ENCODE data around the gene ERC2.

The ERC2 gene

GRCh38 chr3:55774856-55775255 is 693.4 kb downstream of the ERC2 start:
- DNase-seq = no peak

DNA sequence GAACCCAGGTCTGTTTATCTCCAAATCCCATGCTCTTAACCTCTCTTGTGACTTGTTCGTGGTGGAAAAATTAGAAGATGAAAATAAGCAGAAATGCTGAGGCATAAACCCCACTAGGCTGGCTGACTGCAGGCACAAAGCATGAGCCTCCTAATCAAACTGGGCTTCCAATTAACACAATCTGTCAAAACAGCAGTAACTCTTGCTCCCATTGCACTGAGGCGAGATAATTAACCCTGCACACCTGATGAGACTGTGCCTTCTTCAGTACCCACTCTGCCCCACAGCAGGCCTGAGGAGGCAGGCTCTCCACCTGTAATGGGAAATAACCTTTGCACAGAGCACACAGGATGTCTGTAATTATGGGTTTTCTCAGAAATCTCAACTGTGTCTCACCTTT is 696.8 kb downstream of the ERC2 start:
- DNase-seq = no peak

DNA sequence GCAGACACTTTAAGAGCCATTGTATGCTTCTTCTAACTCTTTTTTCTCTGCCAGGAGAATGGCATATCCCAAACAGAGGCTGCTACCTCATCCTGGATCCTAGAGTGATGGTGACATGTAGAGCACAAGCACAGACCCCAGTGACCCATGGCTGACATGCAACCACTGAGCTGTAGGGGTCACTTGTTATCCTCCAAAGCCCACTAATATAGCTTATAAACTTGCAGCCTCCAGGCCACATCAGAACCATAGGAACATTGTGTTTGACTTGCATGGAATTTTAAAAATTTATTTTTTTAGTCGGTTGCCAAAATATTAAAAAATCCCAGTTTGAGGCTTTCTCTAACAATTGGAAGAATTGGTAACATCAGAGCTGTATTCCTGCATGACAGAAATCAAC is 698.2 kb downstream of the ERC2 start:
- no peak for DNase-seq

GRCh38 chr3:55766753-55767152 is 701.5 kb downstream of the ERC2 start:
- DNase-seq = no peak

- DNase-seq = no peak
Observed at GRCh38 chr3:55765906-55766701, 702.2 kb downstream of the ERC2 start.

GRCh38 chr3:55765398-55765797 is 702.9 kb downstream of the ERC2 start:
- DNase-seq = no peak

GRCh38 chr3:55756976-55757375 is 711.3 kb downstream of the ERC2 start:
- no peak for DNase-seq

DNA sequence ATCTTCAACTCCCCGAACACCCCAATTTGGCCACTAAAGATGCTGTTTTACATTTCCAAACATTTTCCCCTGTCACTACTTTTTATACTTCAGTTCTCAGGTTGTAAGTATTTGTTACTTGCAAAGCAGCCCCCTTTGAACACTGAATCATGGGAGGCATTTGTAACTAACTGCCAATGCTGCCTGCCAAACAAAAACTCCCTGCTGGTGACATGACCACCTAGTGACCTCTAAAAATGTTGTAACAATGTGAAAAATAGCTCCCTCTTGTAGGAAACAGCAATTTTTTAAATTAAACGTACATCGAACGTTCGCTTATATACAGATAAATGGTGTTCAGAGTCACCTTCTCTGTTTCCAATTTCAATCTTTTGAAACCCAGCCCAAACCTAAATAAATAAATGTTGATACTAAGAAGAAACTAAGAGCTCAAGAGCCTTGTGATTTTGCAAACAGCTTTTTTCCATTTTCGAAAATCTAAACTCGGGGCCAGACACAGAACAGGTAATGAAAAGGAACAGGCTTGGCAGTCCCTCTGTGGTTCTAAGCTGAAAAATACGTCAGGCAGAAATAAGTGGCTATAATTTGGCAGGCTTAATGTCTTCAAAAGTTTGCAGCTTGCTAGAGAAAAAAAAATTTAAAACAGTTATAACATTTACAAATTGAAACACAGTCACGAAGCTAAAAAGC is 712.6 kb downstream of the ERC2 start:
- DNase-seq = no peak

DNA sequence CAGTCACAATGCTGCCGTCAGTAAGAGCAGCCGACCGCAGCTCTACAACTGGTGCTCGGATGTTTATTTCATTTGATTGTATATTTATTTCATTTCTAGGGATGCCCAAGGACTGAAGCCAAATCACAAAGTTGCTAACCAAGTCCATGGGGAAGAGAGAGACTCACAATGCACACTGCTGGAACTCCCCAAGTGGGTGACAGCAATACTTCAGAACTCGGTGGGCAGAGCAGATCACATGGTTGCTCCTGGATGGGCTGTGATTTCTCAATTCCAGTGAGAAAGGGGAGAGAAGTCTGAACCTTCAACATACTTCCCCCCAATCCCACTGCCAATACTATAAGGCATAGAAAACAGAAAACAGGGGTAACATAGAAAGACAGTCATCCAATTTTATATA is 715.4 kb downstream of the ERC2 start:
- no peak for DNase-seq

DNA sequence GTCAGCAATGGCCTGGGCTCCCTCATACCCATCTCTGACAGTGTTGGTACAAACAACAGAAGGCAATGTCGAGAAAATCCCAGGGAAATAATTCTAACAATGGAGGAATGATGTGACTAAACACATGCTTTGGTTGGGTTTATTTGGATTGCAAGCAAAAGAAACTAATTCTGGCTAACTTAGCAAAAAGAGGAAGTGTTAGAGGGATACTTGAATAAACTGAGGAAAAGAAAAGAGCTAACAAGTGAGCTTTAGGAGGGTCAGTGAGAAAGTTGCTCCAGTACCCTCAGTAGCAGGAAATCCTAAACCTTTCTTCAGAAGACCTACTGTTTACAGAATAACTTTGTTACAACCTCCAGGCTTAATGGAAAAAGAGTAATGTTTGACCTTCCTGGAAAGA is 716.5 kb downstream of the ERC2 start:
- DNase-seq = no peak

- no peak for DNase-seq
Observed at GRCh38 chr3:55750525-55750924, 717.7 kb downstream of the ERC2 start.

GRCh38 chr3:55749036-55749435 is 719.2 kb downstream of the ERC2 start:
- no peak for DNase-seq

GRCh38 chr3:55746808-55747413 is 721.4 kb downstream of the ERC2 start:
- DNase-seq = no peak

GRCh38 chr3:55742832-55743136 is 725.5 kb downstream of the ERC2 start:
- no peak for DNase-seq

- no peak for DNase-seq
Observed at GRCh38 chr3:55742022-55742831, 726.0 kb downstream of the ERC2 start.

GRCh38 chr3:55737186-55737585 is 731.1 kb downstream of the ERC2 start:
- DNase-seq = no peak

- no peak for DNase-seq
Observed at GRCh38 chr3:55735976-55736375, 732.3 kb downstream of the ERC2 start.

DNA sequence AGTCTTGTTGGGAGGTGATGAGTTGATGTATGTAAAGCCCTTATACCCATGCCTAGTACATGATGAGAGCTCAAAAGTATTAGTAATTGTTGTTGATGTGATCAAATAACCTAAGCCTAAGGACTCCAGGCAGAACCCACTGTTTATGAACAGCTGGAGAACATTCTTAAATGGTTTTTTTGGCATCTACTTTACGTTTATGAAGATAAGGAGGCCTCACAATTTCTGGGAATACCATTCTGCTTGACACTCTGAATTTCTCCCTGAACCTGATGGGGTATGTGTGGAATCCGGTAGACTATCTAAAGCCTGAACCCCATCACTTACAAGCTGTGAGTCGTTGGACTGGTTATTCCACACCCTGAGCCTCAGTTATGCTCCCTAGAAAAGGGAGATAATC is 736.5 kb downstream of the ERC2 start:
- DNase-seq = no peak

DNA sequence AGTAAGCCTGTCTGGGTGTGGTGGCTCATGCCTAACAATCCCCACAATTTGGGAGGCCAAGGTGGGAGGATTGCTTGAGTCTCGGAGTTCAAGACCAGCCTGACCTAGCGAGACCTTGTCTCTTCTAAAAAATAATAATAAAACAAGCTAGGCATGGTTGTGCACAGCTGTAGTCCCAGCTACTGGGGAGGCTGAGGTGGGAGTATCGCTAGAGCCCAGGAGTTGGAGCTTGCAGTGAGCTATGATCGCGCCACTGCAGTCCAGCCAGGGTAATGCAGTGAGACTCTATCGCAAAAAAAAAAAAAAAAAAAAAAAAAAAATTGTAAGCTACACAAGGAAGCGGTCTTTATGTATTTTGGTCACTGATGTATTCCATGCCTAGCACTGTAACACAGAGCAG is 738.7 kb downstream of the ERC2 start:
- no peak for DNase-seq

DNA sequence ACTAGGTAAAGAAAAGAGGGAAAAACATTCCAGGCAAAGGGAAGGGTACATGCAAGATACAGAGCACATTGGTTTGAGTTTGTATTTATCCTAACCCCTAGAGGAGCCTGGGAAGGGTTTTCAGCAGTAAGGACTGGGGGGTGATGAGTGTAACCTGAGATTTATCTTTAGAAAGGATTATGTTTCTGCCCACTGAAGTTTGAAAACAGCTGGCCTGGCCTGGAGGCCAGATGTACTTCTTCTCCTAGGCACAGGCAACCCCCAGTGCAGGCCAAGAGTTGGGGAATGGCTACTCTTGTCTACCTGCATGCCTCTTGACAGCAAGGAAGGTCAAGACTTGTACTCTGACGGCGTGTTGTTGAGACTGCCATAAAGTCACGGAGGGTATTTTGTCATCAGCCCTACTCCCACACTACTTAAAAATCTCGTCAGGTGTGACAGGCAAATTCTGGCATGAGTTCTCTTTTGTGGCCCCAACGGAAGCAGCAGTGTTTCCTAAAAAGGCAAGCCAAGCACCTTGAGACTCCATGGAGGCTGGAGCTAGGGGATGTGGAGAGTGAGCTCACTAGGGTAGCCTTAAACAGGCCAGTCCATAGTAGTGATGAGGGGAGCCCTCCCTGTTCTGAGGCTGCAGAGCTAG is 739.7 kb downstream of the ERC2 start:
- no peak for DNase-seq

GRCh38 chr3:55726501-55726775 is 741.8 kb downstream of the ERC2 start:
- no peak for DNase-seq

GRCh38 chr3:55725681-55726500 is 742.4 kb downstream of the ERC2 start:
- DNase-seq = no peak

Measured in activated naive CD4-positive, alpha-beta T cell treated with Interleukin-2 at 50 U/mL for 16 hours (primary cell).